Measurements from ENCODE around the gene PUM2. TPM values are rescaled to one million over a fixed set of nuclear protein-coding genes. Genes with fewer than 3 reads are reported as not detected.

The PUM2 gene
- total RNA-seq: 10 to 100 TPM; 73.4 to 87.2 (median 83.4) TPM
- polyA plus RNA-seq: 10 to 100 TPM; 30.0 to 36.8 (median 33.1) TPM

- Histone ChIP-seq H3K4me1 (peaks cover 0 to 51% (median 45%) of the 10 kb centered on the region in 4 donors), H3K9me3 (no peaks in the 10 kb centered on the region), H3K27me3 (no peaks in the 10 kb centered on the region), H3K27ac (peak within 1 kb of the TSS; percentile 95 to 98 (median 98)), H3K4me3 (peak within 1 kb of the TSS; percentile 83 to 98 (median 92)), H3K36me3 (no peaks in the 10 kb centered on the region)
- intact Hi-C loops (cut with DNase I): no loop called here
- WGBS, 2 donors: 0% methylated on average over 70 of the region's 70 CpGs
- peak; percentile 47 to 69 for TF ChIP-seq POLR2A (IDR thresholded peaks at IDR 0.05)
- peak; percentile 87 to 97 (median 90) for TF ChIP-seq POLR2AphosphoS5 (IDR thresholded peaks at IDR 0.05)
- TF ChIP-seq EP300 (IDR thresholded peaks at IDR 0.05): peak in 1 of 4 donors; percentile 31
- TF ChIP-seq CTCF (IDR thresholded peaks at IDR 0.05): no peak
- peak; percentile 96 for DNase-seq
These were observed at the start of gene PUM2 for GRCh38 chr2:20350753-20351554. Gene PUM2, minus strand, starts transcription at chr2:20350844. Its CDS starts 23,484 bp downstream, at chr2:20327360.

- DNase-seq: peak; percentile 45
- Histone ChIP-seq H3K4me1 (peaks cover 0 to 22% (median 17%) of the 10 kb centered on the region in 4 donors), H3K9me3 (no peaks in the 10 kb centered on the region), H3K27ac (peak overlapping the region in 2 of 4 donors; percentile 36 to 62), H3K36me3 (no peaks in the 10 kb centered on the region), H3K27me3 (no peaks in the 10 kb centered on the region), H3K4me3 (no peak overlapping the region)
- TF ChIP-seq POLR2AphosphoS5 (IDR thresholded peaks at IDR 0.05) (no peak), EP300 (IDR thresholded peaks at IDR 0.05) (no peak), POLR2A (IDR thresholded peaks at IDR 0.05) (no peak), CTCF (IDR thresholded peaks at IDR 0.05) (no peak)
- 84 to 93% methylated on average over 1 of the region's 1 CpG for WGBS, 2 donors
- intact Hi-C loops (cut with DNase I): no loop called here
These were observed 49.7 kb upstream of the PUM2 start for GRCh38 chr2:20400306-20400705.

- WGBS, 2 donors: 74 to 83% methylated on average over 7 of the region's 7 CpGs
- Histone ChIP-seq H3K9me3 (no peaks in the 10 kb centered on the region), H3K4me3 (no peak overlapping the region), H3K27ac (peak overlapping the region in 1 of 4 donors; percentile 46), H3K27me3 (no peaks in the 10 kb centered on the region), H3K36me3 (no peaks in the 10 kb centered on the region), H3K4me1 (peaks cover 0 to 21% (median 14%) of the 10 kb centered on the region in 4 donors)
- intact Hi-C loops (cut with DNase I): loop anchor here (5.0 kb wide), 2 partner anchors 38 to 243 kb away; no protein-coding TSS in a partner anchor
- DNase-seq: peak; percentile 50
- no peak for TF ChIP-seq CTCF (IDR thresholded peaks at IDR 0.05)
- no peak for TF ChIP-seq POLR2AphosphoS5 (IDR thresholded peaks at IDR 0.05)
- no peak for TF ChIP-seq POLR2A (IDR thresholded peaks at IDR 0.05)
- TF ChIP-seq EP300 (IDR thresholded peaks at IDR 0.05): no peak
These were observed 48.4 kb upstream of the PUM2 start for GRCh38 chr2:20398956-20399567.

- WGBS, 2 donors: 79 to 91% methylated on average over 5 of the region's 5 CpGs
- DNase-seq: peak; percentile 41
- peaks cover 0 to 9% (median 5%) of the 10 kb centered on the region in 4 donors for H3K4me1 ChIP-seq
- H3K27ac ChIP-seq: peak overlapping the region in 1 of 4 donors; percentile 46
- H3K27me3 ChIP-seq: no peaks in the 10 kb centered on the region
- TF ChIP-seq EP300 (IDR thresholded peaks at IDR 0.05) (no peak), CTCF (IDR thresholded peaks at IDR 0.05) (no peak), POLR2A (IDR thresholded peaks at IDR 0.05) (no peak)
- H3K36me3 ChIP-seq: no peaks in the 10 kb centered on the region
- H3K9me3 ChIP-seq: no peaks in the 10 kb centered on the region
- intact Hi-C loops (cut with DNase I): loop anchor here (5.0 kb wide), 2 partner anchors 39 to 244 kb away; no protein-coding TSS in a partner anchor
- no peak overlapping the region for H3K4me3 ChIP-seq
These were observed 47.3 kb upstream of the PUM2 start for GRCh38 chr2:20397811-20398447.

Data from sigmoid colon (tissue), 7 donors.